HEK293T (cell line): ENCODE data around the gene SPATA2.

ENCODE experiments used
- BHLHE40 ChIP-seq: fragments of 450-650 bp; IDR thresholded peaks from 2 replicates; pipeline ENCODE4 v1.6.1; 2016; ENCODE audit warnings: mild to moderate bottlenecking, moderate library complexity, borderline replicate concordance
- CTBP1 ChIP-seq: fragments of 450-650 bp; IDR thresholded peaks from 2 replicates; pipeline ENCODE4 v1.6.1; 2016; ENCODE audit warnings: borderline replicate concordance
- ELF4 ChIP-seq: fragments of 450-650 bp; IDR thresholded peaks from 2 replicates; pipeline ENCODE4 v1.6.1; 2017; ENCODE audit warnings: antibody characterized with exemption
- FOXK2 ChIP-seq: fragments of 450-650 bp; IDR thresholded peaks from 2 replicates; pipeline ENCODE4 v1.6.1; 2016; ENCODE audit warnings: mild to moderate bottlenecking
- FOXM1 ChIP-seq: fragments of 450-650 bp; IDR thresholded peaks from 2 replicates; pipeline ENCODE4 v1.6.1; 2017; ENCODE audit warnings: mild to moderate bottlenecking, borderline replicate concordance
- LEF1 ChIP-seq: fragments of 450-650 bp; IDR thresholded peaks from 2 replicates; pipeline ENCODE4 v1.6.1; 2017; ENCODE audit warnings: mild to moderate bottlenecking, borderline replicate concordance
- NFRKB ChIP-seq: fragments of 450-650 bp; IDR thresholded peaks from 2 replicates; pipeline ENCODE4 v1.6.1; 2016; ENCODE audit warnings: mild to moderate bottlenecking, moderate library complexity
- PKNOX1 ChIP-seq: fragments of 450-650 bp; IDR thresholded peaks from 2 replicates; pipeline ENCODE4 v1.6.1; 2016
- SP1 ChIP-seq: fragments of 450-650 bp; IDR thresholded peaks from 2 replicates; pipeline ENCODE4 v1.6.1; 2017
- SUZ12 ChIP-seq: fragments of 450-650 bp; IDR thresholded peaks from 2 replicates; pipeline ENCODE4 v1.6.1; 2016; ENCODE audit warnings: mild to moderate bottlenecking
- TARDBP ChIP-seq: fragments of 450-650 bp; IDR thresholded peaks from 2 replicates; pipeline ENCODE4 v1.6.1; 2016
- ZNF384 ChIP-seq: fragments of 450-650 bp; IDR thresholded peaks from 2 replicates; pipeline ENCODE4 v1.6.1; 2016

- no peak for TF ChIP-seq NFRKB
- TF ChIP-seq SP1, result no peak
- TF ChIP-seq FOXK2, result no peak
- no peak for TF ChIP-seq FOXM1
- TF ChIP-seq ZNF384, result no peak
- no peak for TF ChIP-seq BHLHE40
- no peak for TF ChIP-seq PKNOX1
- TF ChIP-seq LEF1, result no peak
- no peak for TF ChIP-seq SUZ12
- no peak for TF ChIP-seq CTBP1
- TF ChIP-seq ELF4, result no peak
- TF ChIP-seq TARDBP, result no peak
These were observed 815 bp downstream of the SPATA2 start for GRCh38 chr20:49914310-49915117.
